ENCODE results near the gene FAT1. TPM values are rescaled to one million over a fixed set of nuclear protein-coding genes. Genes with fewer than 3 reads are reported as not detected.

Gene FAT1
- polyA plus RNA-seq, 1 experiment, result 422 TPM

- POLR2A ChIA-PET, result no interaction called here
- CTCF ChIA-PET, result interaction anchor here (0.8 kb wide), 1 partner anchor 17 kb away, joined by 5 read pairs; no protein-coding TSS in a partner anchor
- no peak for TF ChIP-seq CTCF (IDR thresholded peaks at IDR 0.05; ENCODE audit: low read depth, low read length)
- H3K27me3 ChIP-seq (ENCODE audit: control insufficient read depth, insufficient read depth, low read length), result no peaks in the 10 kb centered on the region
- no peak overlapping the region for H3K27ac ChIP-seq (ENCODE audit: low read depth, low read length)
- DNase-seq (ENCODE audit: low read depth, low spot score), result no peak
- H3K9me3 ChIP-seq (ENCODE audit: control insufficient read depth, insufficient read depth, low read length), result no peaks in the 10 kb centered on the region
- H3K4me3 ChIP-seq (ENCODE audit: low read depth, low read length), result no peak overlapping the region
Measured at GRCh38 chr4:186604124-186604807, 119.4 kb downstream of the FAT1 start.

- ChIA-PET POLR2A (no interaction called here), CTCF (interaction anchor here (2.0 kb wide), 1 partner anchor 16 kb away, joined by 11 read pairs; no protein-coding TSS in a partner anchor)
- no peaks in the 10 kb centered on the region for H3K27me3 ChIP-seq (ENCODE audit: control insufficient read depth, insufficient read depth, low read length)
- DNase-seq (ENCODE audit: low read depth, low spot score), result no peak
- no peak overlapping the region for H3K27ac ChIP-seq (ENCODE audit: low read depth, low read length)
- H3K9me3 ChIP-seq (ENCODE audit: control insufficient read depth, insufficient read depth, low read length), result no peaks in the 10 kb centered on the region
- no peak for TF ChIP-seq CTCF (IDR thresholded peaks at IDR 0.05; ENCODE audit: low read depth, low read length)
- H3K4me3 ChIP-seq (ENCODE audit: low read depth, low read length), result no peak overlapping the region
Measured at GRCh38 chr4:186602978-186603377, 120.7 kb downstream of the FAT1 start.

GRCh38 chr4:186599483-186599882 lies 124.2 kb downstream of the FAT1 start:
- POLR2A ChIA-PET, result no interaction called here
- CTCF ChIA-PET, result interaction anchor here (0.5 to 4.2 kb wide), 2 partner anchors 10 to 12 kb away, joined by 3 to 38 read pairs; no protein-coding TSS in a partner anchor
- TF ChIP-seq CTCF (IDR thresholded peaks at IDR 0.05; ENCODE audit: low read depth, low read length), result no peak

GRCh38 chr4:186598686-186599085 lies 125.0 kb downstream of the FAT1 start:
- ChIA-PET CTCF (interaction anchor here (4.2 kb wide), 1 partner anchor 11 kb away, joined by 38 read pairs; no protein-coding TSS in a partner anchor), POLR2A (no interaction called here)
- no peak for TF ChIP-seq CTCF (IDR thresholded peaks at IDR 0.05; ENCODE audit: low read depth, low read length)
- H3K9me3 ChIP-seq (ENCODE audit: control insufficient read depth, insufficient read depth, low read length), result no peaks in the 10 kb centered on the region
- DNase-seq (ENCODE audit: low read depth, low spot score), result no peak
- H3K4me3 ChIP-seq (ENCODE audit: low read depth, low read length), result no peak overlapping the region
- H3K27me3 ChIP-seq (ENCODE audit: control insufficient read depth, insufficient read depth, low read length), result no peaks in the 10 kb centered on the region
- H3K27ac ChIP-seq (ENCODE audit: low read depth, low read length), result no peak overlapping the region

More at GRCh38 chr4:186599483-186599882, 124.2 kb downstream of the FAT1 start:
- H3K4me3 ChIP-seq (ENCODE audit: low read depth, low read length), result no peak overlapping the region
- H3K9me3 ChIP-seq (ENCODE audit: control insufficient read depth, insufficient read depth, low read length), result no peaks in the 10 kb centered on the region
- H3K27me3 ChIP-seq (ENCODE audit: control insufficient read depth, insufficient read depth, low read length), result no peaks in the 10 kb centered on the region
- DNase-seq (ENCODE audit: low read depth, low spot score), result no peak
- H3K27ac ChIP-seq (ENCODE audit: low read depth, low read length), result no peak overlapping the region

GRCh38 chr4:186596850-186597390 lies 126.7 kb downstream of the FAT1 start:
- H3K4me3 ChIP-seq (ENCODE audit: low read depth, low read length), result no peak overlapping the region
- CTCF ChIA-PET, result interaction anchor here (0.6 to 4.2 kb wide), 2 partner anchors 10 to 206 kb away, joined by 3 to 38 read pairs; no protein-coding TSS in a partner anchor
- H3K27ac ChIP-seq (ENCODE audit: low read depth, low read length), result no peak overlapping the region
- POLR2A ChIA-PET, result interaction anchor here (0.6 kb wide), 1 partner anchor 202 kb away, joined by 3 read pairs; no protein-coding TSS in a partner anchor
- H3K27me3 ChIP-seq (ENCODE audit: control insufficient read depth, insufficient read depth, low read length), result no peaks in the 10 kb centered on the region
- DNase-seq (ENCODE audit: low read depth, low spot score), result no peak
- no peak for TF ChIP-seq CTCF (IDR thresholded peaks at IDR 0.05; ENCODE audit: low read depth, low read length)
- H3K9me3 ChIP-seq (ENCODE audit: control insufficient read depth, insufficient read depth, low read length), result no peaks in the 10 kb centered on the region
